Measurements from ENCODE around the gene DIRAS2. TPM values are rescaled to one million over a fixed set of nuclear protein-coding genes. Genes with fewer than 3 reads are reported as not detected.

Gene DIRAS2
- total RNA-seq, 3 donors from 2014 or later (not counting 1 experiment from before 2014, with no cell fraction given): not detected

DNA sequence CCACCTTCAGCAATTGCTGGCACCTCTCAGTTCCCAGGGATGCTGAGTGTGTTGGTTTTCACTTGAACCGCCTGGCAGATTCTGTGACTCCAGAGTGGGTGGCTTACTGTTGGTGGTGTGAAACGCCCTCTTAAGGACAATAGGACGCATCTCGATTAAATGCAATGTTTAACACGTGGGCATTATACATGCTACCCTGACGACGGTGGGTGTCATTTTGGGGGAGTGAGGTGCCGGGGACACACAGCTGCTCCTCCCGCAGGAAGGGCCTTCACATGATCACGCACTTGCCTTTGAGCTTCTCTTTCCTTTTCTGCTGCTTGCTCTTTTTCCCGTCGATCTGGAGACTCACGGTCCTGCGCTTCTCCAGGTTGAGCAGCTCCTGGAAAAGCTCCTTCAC lies 29.7 kb downstream of the DIRAS2 start:
- Mint-ChIP-seq H3K4me1 (no peaks in the 10 kb centered on the region), H3K9me3 (no peaks in the 10 kb centered on the region), H3K4me3 (no peak overlapping the region), H3K27me3 (ENCODE audit: low read depth in 2 of 2) (peaks cover 24 to 54% of the 10 kb centered on the region in 2 donors), H3K27ac (no peak overlapping the region), H3K36me3 (no peaks in the 10 kb centered on the region)
- Histone ChIP-seq H3K9me3 (ENCODE audit: control insufficient read depth, insufficient read depth, low read length) (no peaks in the 10 kb centered on the region), H3K27ac (ENCODE audit: low read length) (no peak overlapping the region), H3K4me1 (ENCODE audit: control insufficient read depth, insufficient read depth, low read length) (no peaks in the 10 kb centered on the region), H3K36me3 (ENCODE audit: control insufficient read depth, insufficient read depth, low read length) (no peaks in the 10 kb centered on the region), H3K27me3 (ENCODE audit: control insufficient read depth, insufficient read depth, low read length) (peaks cover 2% of the 10 kb centered on the region), H3K4me3 (ENCODE audit: low read length) (no peak overlapping the region)
- ATAC-seq: no peak
- 91% methylated on average over 14 of the region's 14 CpGs for WGBS (ENCODE audit: insufficient coverage)
- DNase-seq: no peak
- intact Hi-C loops (cut with micrococcal nuclease): no loop called here
- no peak for TF ChIP-seq CTCF (IDR thresholded peaks at IDR 0.05)

DNA sequence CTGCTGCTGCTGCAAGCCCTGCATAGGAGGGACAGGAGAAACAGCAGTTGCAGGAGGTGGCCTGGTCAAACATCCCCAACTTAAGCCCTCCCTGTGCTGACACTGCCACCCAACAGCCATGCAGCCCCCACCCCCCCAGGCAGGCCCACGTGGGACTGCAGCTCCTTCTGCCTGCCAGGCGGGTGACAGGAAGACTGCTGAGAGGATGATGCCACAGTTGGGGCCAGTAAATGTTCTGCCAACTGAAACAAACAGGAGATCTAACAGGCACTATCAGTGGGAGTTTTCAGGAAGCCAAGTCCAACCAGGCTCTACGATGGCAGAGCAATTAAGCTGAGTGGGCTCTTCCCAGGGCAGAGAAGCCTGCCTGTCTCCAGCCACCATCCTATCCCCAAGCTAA lies 31.1 kb downstream of the DIRAS2 start:
- ATAC-seq: no peak
- H3K4me3 Mint-ChIP-seq: no peak overlapping the region
- H3K4me1 ChIP-seq (ENCODE audit: control insufficient read depth, insufficient read depth, low read length): no peaks in the 10 kb centered on the region
- DNase-seq: no peak
- H3K9me3 Mint-ChIP-seq: no peaks in the 10 kb centered on the region
- TF ChIP-seq CTCF (IDR thresholded peaks at IDR 0.05): no peak
- 33% methylated on average over 3 of the region's 3 CpGs for WGBS (ENCODE audit: insufficient coverage)
- peaks cover 16 to 56% of the 10 kb centered on the region in 2 donors for H3K27me3 Mint-ChIP-seq (ENCODE audit: low read depth in 2 of 2)
- H3K4me3 ChIP-seq (ENCODE audit: low read length): no peak overlapping the region
- intact Hi-C loops (cut with micrococcal nuclease): no loop called here
- no peaks in the 10 kb centered on the region for H3K9me3 ChIP-seq (ENCODE audit: control insufficient read depth, insufficient read depth, low read length)
- H3K4me1 Mint-ChIP-seq: no peaks in the 10 kb centered on the region
- H3K36me3 ChIP-seq (ENCODE audit: control insufficient read depth, insufficient read depth, low read length): no peaks in the 10 kb centered on the region
- H3K27me3 ChIP-seq (ENCODE audit: control insufficient read depth, insufficient read depth, low read length): no peaks in the 10 kb centered on the region
- H3K27ac Mint-ChIP-seq: no peak overlapping the region
- no peaks in the 10 kb centered on the region for H3K36me3 Mint-ChIP-seq
- H3K27ac ChIP-seq (ENCODE audit: low read length): no peak overlapping the region

DNA sequence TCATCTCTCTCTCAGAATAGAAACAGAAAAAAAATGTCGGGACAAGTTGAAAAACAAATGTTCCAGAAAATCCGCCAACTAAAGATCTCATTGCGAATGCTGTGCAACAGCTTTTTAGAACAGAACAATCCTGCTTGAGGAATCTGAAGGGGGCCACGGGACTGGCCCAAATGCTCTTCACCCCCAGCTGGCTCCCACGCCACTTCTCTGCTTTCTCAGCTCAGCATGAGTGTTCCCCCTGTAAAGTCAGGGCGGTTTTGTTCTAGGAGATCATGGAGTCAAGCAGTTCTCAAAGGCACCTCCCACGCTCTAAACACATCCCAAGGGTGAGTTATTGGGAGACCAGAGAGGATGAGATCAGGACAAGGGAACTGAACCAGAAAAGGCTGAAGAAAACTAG lies 31.5 kb downstream of the DIRAS2 start:
- H3K4me3 Mint-ChIP-seq: no peak overlapping the region
- no peak overlapping the region for H3K4me3 ChIP-seq (ENCODE audit: low read length)
- H3K27ac Mint-ChIP-seq: no peak overlapping the region
- no peaks in the 10 kb centered on the region for H3K36me3 Mint-ChIP-seq
- TF ChIP-seq CTCF (IDR thresholded peaks at IDR 0.05): no peak
- DNase-seq: no peak
- H3K4me1 ChIP-seq (ENCODE audit: control insufficient read depth, insufficient read depth, low read length): no peaks in the 10 kb centered on the region
- H3K27me3 ChIP-seq (ENCODE audit: control insufficient read depth, insufficient read depth, low read length): no peaks in the 10 kb centered on the region
- no peak overlapping the region for H3K27ac ChIP-seq (ENCODE audit: low read length)
- 97% methylated on average over 7 of the region's 7 CpGs for WGBS (ENCODE audit: insufficient coverage)
- no peaks in the 10 kb centered on the region for H3K4me1 Mint-ChIP-seq
- ATAC-seq: no peak
- H3K36me3 ChIP-seq (ENCODE audit: control insufficient read depth, insufficient read depth, low read length): no peaks in the 10 kb centered on the region
- peaks cover 16 to 59% of the 10 kb centered on the region in 2 donors for H3K27me3 Mint-ChIP-seq (ENCODE audit: low read depth in 2 of 2)
- intact Hi-C loops (cut with micrococcal nuclease): no loop called here
- H3K9me3 ChIP-seq (ENCODE audit: control insufficient read depth, insufficient read depth, low read length): no peaks in the 10 kb centered on the region
- H3K9me3 Mint-ChIP-seq: no peaks in the 10 kb centered on the region

DNA sequence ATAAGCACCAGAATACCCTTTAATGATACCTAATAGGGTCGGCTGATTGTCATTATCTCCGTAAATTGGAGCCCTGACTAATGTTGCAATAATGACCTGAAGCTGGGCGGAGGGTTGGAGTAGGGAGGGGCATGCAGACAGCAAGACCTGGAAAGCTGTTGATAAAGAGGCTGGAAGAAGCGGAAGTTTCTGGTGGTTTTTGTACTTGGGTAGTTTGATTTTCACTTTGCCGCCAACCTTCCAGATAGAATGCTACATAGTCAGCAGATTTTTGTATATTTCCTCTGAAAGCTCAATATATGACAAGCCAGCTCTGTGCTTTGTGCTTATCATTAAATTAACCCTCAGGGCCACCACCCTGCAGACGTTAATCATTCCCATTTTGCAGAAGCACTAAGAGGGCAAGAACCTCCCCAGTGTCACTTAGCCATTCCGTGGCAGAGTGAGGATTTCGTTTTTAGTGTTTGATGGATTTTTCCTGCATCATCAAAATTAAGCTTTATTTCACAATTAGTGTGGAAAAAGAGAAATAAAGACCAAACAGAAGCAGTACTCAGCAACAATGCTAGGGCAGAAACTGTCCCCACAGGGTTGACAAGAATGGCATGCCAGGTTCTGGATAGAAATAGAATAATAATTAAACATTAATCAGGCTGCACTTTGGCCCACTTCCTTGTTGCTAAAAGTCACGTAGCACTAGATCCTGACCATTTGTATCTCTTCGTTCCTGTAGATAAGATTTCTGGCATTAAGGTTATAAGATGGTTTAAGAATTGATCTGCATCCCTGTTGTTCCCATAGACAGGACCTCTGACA lies 34.7 kb downstream of the DIRAS2 start:
- no peak for DNase-seq
- H3K9me3 Mint-ChIP-seq: no peaks in the 10 kb centered on the region
- no peak overlapping the region for H3K4me3 Mint-ChIP-seq
- H3K27ac Mint-ChIP-seq: no peak overlapping the region
- no peak overlapping the region for H3K4me3 ChIP-seq (ENCODE audit: low read length)
- H3K4me1 Mint-ChIP-seq: no peaks in the 10 kb centered on the region
- no peak for ATAC-seq
- no peaks in the 10 kb centered on the region for H3K4me1 ChIP-seq (ENCODE audit: control insufficient read depth, insufficient read depth, low read length)
- TF ChIP-seq CTCF (IDR thresholded peaks at IDR 0.05): no peak
- WGBS (ENCODE audit: insufficient coverage): 77% methylated on average over 8 of the region's 10 CpGs
- no peaks in the 10 kb centered on the region for H3K27me3 ChIP-seq (ENCODE audit: control insufficient read depth, insufficient read depth, low read length)
- intact Hi-C loops (cut with micrococcal nuclease): no loop called here
- H3K27ac ChIP-seq (ENCODE audit: low read length): no peak overlapping the region
- peaks cover 19 to 60% of the 10 kb centered on the region in 2 donors for H3K27me3 Mint-ChIP-seq (ENCODE audit: low read depth in 2 of 2)
- no peaks in the 10 kb centered on the region for H3K9me3 ChIP-seq (ENCODE audit: control insufficient read depth, insufficient read depth, low read length)
- no peaks in the 10 kb centered on the region for H3K36me3 Mint-ChIP-seq
- H3K36me3 ChIP-seq (ENCODE audit: control insufficient read depth, insufficient read depth, low read length): no peaks in the 10 kb centered on the region
